LHCN-M2 (cell line): Measurements from ENCODE around the gene ZNF300. TPM values are rescaled to one million over a fixed set of nuclear protein-coding genes. Genes with fewer than 3 reads are reported as not detected.
"Not testable (repeated sequence)": the region's sequence is repeated elsewhere in the genome, so short reads cannot be mapped to it uniquely, and the experiment has no call there.

Source experiments
- DNase-seq: peaks from one replicate; pipeline ENCODE4 v3.0.0-alpha.2; 2012; ENCODE audit warnings: low read depth
- polyA plus RNA-seq: library from polyadenylated mRNA; unstranded; fragments of >200 nt; gene quantifications from one replicate; pipeline ENCODE4 v1.2.1, GENCODE V29; 2012; ENCODE audit warnings: missing spikeins
- total RNA-seq: library from RNA; depleted of rRNA; stranded (reverse); fragments of >200 nt; gene quantifications from 2 replicates; pipeline ENCODE4 v1.2.3, GENCODE V29; 2014; rRNA removed

The ZNF300 gene
- 6.6 and 7.2 TPM in 2 replicates for total RNA-seq
- 1.8 TPM for polyA plus RNA-seq

DNA sequence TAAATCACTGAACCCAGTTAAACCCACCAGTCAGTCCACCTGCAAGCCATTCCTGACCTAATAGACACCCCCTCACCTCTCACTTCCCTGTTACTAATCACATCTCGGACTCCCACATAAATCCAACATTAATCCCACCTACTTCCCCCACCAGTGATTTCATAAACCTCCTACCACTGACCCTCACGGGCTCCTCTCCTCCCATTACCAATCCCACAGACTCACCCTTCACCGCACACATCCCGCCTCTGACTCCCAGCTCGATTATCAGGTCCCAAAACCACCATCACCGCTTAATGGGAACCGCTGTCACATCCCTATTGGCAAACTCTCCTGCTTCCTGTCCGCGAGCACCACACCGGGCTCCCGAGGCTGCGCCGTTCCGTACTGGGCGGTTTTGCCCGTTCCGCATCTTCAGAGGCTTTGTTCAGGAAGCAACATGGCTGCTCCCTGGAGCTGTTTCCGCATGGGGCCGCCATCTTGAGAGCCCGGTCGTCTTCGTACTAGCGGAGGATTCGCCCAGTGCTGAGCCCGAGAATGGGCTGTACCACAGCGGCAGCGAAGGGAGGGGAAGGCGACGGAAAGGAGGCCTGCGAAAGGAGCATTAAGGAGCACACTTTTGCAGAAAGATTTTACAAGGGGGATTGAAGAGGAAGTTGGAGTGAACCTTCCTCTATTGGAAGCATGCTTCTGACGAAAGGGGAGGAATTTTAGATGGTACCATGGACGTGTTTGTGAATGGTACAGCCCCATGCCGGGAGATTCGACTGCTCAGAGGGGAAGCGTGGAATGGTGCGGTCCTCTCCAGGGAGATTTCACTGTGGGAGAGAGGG is at the start of gene ZNF300:
ZNF300 (minus strand) TSS at position 502 of the 833 bp plus-strand sequence. CDS start 1,825 bp downstream, outside the sequence.
- peak; percentile 87 for DNase-seq

DNA sequence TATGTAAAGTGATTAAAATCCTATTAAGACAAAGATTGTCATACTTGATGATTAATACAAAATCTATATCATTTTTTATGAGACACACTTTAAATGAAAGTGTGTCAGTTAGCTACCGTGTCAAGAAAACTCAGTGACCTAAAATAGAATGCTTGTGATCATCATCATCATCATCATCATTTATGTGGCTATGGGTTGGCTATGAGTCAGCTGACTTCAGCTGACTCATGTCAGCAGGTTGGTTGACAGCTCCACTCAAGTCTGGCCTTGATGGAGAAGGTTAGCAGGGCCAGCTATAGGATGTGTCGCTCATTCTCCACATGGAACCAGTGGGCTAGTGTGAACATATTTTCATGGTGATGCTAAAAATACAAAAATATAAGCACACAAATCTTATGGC is 43.8 kb upstream of the ZNF300 start:
- no peak for DNase-seq

DNA sequence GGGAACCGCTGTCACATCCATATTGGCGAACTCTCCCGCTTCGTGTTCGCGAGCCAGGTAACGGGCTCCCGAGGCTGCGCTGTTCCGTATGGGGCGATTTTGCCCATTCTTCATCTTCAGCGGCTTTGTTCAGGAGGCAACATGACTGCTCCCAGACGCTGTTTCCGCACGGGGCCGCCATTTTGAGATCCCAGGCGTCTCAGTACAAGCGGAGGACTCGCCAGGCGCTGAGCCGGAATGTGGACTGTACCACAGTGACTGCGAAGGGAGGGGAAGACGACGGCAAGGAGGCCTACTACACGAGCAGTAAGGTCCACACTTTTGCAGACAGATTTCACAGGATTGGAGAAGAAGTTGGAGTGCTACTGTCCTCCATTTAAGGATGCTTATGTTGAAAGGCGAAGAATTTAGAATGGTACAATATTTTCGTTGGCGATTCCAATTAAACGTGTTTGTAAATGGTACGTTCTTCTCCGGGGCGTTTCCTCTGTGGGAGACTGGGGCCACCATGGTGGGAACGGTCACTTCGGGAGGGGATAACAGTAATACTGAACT is 41.6 kb upstream of the ZNF300 start:
- DNase-seq = no peak

DNA sequence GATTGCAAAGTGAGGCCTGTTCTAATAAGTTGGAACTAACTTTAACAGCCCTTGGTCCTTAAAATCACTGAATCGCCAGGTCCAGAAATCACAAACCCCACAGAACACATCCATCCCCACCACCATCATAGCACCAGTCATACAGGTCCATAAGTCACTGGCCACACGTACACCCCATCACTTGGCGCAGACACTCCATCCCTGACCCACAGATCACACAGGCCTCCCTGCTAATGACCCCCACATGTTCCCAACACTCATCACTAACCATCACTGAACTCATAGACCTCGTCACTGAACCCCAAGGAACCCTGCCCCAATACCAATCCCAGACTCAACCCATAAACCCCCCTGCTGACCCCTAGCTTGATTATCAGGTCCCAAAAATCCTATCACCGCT is 41.2 kb upstream of the ZNF300 start:
- DNase-seq = no peak

DNA sequence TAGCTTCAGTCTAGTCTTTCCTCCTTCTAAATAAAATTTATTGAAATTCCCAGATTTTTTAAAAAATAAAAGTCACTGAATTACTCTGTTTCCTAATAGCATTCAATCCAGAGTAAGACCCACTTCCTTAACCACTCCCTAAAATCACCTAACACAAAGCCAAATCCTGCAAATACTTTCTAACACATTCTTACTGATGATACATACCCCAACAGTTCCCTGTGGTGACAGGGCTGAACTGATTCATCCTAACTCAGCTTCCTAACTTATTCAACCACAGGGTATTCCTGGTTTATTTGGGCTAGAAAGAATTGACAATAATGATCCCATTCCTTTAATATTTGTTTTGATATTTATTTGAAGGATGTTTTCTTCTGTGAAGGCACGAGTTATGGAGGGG is 40.7 kb upstream of the ZNF300 start:
- peak; percentile 5 for DNase-seq

DNA sequence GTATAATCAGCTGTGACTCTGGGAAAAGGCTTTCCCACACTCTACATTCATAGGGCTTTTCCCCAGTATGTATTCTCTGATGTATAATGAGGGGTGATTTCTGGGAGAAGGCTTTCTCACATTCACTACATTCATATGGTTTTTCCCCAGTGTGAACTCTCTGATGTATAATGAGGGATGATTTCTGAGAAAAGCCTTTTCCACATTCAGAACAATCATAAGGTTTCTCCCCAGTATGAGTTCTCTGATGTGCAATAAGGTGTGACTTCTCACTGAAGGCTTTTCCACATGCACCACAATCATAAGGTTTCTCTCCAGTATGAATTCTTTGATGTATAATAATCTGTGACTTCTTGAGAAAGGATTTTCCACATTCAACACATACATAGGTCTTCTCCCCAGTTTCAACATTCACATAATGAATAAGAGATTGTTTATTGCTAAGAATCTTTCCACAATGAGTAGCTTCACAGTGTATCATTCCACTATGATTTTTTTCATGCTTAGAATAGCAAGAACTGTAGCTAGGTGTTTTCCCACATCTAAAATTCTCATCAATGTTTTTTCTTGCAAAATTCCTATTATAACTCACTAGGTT is 26.7 kb upstream of the ZNF300 start:
- no peak for DNase-seq

DNA sequence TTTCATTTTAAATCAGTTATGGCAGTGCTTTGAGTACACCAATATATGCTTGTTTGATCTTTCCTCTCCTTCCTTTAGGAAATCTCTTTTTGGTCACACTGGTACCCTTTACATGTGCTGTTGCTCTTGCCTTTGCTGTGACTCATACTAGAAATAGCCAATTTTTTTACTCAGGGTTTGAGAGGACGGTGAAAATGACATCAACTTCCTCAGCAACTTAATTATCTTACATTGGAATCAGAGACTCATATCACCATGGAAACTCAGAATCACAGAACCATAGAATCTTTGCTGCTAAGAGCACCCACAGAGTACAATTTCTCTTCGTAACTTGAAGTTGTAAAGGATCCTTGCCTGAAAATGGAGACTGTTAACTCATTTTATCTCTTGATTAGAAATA is 13.8 kb upstream of the ZNF300 start:
- peak; percentile 60 for DNase-seq

DNA sequence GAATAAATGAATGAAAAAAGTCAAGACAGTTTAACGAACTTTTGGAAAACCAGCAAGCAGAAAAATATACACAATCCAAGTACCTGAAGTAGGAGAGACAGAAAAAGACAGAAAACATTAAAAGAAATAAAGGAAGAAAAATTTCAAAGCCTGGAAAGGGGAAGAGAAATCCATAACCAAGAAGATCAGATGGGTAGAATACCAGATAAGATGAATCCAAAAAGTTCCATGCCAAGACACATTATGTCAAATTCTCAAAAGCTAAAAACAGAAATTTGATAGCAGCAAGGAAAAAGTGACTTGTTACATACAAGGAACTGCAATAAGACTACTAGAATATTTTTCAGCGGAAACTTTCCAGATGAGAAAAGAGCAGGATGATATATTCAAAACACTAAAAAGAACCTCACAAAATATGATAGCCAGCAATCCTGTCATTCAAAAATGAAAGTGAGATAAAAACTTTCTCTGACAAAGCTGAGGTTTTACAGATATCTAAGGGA is 7.6 kb upstream of the ZNF300 start:
- DNase-seq = no peak

DNA sequence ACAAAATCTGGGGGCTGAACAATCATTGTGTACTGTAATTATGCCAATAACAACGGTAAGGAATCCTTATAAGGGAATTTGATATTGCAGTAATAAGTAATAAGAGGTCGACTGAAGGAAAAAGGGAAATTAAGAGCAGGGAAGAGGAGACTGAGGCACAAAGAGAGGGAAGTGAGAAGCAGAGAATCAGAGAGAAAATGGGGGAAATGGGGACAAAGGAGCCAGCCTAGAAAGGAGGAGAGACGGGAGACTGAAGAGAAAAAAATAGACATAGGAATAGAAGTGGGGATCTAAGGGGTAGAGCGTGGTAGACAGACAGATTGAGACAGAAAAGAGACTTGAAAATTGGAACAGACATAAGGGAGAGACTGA is 518 bp upstream of the ZNF300 start:
- DNase-seq = no peak

DNA sequence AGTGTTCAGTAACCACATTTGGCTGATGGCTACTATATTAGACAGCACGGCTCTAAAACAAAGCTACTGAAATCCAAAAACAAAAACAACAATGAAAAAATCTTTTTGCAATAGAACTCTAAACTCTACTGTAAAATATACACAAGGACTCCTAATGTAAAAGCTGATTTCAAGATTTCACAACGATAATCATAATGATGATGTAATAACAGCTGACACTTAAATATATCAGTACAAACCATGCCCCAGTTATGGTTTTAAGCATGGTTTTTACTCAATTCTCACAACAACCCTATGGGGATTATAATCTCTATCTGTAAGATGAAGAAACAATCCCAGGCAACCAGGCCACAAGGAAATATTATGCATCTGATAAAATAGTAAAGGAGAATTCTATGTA is 3.3 kb downstream of the ZNF300 start:
- DNase-seq = no peak

DNA sequence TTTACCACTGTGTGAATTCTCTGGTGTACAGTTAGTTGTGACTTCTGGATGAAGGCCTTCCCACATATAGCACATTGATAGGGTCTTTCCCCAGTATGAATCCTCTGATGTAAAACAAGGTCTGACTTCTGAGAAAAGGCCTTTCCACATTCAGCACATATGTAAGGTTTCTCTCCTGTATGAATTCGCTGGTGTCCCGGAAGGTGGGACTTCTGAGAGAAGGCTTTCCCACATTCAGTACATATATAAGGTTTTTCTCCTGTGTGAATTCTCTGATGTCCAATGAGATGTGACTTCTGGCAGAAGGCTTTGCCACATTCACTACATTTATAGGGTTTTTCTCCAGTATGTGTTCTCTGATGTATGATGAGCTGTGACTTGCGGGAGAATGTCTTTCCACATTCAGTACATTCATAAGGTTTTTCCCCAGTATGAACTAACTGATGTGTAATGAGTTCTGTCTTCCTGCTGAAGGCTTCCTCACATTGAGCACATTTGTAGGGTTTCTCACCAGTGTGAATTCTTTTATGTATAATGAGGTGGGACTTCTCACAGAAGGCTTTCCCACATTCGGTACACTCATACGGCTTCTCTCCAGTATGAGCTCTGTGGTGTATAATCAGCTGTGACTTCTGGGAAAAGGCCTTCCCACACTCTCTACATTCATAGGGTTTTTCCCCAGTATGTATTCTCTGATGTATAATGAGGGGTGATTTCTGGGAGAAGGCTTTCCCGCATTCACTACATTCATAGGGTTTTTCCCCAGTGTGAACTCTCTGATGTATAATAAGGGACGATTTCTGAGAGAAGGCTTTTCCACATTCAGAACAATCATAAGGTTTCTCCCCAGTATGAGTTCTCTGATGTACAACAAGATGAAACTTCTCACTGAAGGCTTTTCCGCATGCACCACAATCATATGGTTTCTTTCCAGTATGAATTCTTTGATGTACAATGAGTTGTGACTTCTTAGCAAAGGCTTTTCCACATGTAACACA is 9.1 kb downstream of the ZNF300 start:
- DNase-seq = no peak

DNA sequence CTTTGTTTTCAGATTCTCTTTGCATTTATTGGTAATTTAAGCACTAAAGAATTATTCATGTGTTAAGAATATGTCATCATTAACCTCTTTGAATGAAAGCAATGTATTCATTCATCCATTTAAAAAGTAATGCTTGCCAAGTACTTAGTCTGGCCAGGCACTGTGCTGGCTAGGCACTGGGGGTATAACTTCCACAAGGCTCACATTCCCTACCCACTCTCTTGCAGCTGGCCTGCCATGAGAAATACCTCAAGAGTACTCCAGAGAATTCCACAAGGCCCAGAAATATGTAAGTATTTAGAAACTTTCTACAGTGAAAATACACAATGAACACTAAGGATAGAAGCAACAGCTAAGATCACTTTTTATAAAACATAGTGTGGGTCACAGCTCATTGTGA is 25.4 kb downstream of the ZNF300 start:
- no peak for DNase-seq

DNA sequence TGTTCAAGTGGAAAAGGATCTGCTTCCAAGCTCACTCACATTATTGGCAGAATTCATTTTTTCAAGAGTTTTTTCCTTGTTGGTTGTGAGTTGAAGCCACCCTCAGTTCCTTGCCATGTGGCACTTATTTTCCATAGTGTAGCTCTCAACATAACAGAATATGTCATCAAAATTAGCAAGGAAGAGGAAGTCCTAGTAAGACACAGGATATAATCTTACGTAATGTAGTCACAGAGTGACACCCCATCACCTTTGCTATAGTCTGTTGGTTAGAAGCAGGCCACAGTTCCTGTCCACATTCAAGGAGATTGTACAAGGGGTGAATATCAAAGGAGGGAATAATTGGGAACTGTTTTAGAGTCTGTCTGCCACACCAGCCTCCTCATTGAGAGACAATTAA is 42.7 kb downstream of the ZNF300 start:
- DNase-seq = no peak

DNA sequence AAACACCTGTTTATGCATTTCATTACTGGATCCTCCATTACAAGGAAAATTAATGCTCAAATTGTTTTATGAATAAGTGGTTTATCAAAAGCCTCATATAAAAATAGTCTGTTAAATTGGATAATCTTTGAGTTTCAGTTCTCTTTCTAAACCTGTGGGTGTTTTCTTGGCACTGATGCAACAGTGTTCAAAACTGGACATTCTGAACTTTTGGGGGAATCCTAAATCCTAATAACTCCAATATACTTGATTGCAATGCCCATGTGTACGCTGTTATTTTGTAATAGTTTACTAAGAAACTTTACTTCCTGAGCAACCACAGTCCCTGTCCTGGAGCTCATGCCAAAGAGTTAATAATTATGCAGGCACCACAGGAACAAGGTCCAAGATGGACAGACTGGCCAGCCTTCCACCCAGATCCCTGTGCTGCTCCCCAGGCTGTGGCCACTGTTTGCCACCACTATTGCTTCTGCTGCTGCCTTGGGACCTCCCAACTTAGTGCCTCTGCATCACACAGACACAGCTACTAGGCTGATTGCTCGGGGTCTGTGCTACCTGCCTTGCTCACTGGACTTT is 44.4 kb downstream of the ZNF300 start:
- no peak for DNase-seq

DNA sequence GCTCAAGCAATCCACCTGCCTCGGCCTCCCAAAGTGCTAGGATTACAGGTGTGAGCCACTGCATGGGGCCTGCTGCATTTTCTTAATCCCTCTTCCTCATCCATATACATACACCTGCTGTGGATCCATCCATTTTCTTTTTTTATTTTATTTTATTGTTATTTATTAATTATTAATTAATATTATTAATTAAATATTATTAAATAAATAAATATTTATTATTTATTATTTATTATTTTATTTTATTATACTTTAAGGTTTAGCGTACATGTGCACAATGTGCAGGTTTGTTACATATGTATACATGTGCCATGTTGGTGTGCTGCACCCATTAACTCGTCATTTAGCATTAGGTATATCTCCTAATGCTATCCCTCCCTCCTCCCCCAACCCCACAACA is 48.1 kb downstream of the ZNF300 start:
- not testable (repeated sequence) for DNase-seq

DNA sequence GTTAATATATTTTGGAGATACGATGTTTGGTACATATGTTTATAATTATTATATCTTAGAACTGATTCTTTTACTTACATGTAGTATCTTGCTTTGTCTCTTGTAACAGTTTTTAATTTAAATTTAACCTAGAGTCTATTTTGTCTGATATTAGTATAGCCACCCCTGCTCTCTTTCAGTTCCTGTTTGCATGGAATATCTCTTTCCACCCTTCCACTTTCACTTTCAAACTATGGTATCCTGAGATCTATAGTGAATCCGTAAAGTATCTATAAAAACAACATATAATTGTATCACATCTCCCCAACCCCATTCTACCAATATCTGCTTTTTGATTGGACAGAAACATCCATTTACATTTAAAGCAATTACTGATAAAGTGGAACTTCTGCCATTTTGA is 51.2 kb downstream of the ZNF300 start:
- DNase-seq = no peak

DNA sequence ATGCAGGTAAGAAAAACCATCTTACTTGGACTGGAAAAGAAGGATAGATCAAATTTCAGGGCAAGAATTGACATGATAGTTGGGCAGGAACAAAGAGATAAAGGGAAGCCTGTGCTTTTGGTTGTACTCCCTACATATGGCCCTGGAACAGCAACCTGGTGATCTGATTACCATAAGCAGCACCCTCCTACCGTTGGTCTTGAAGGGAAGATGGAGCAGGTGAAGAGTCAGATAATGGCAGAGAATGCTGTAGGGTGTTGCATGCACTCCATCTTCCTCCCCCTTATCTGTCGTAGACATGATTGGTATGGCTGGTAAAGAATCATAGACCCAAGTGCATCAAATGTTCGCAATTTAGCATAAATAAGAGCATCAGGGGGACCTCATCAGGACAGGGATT is 53.7 kb downstream of the ZNF300 start:
- DNase-seq = no peak

DNA sequence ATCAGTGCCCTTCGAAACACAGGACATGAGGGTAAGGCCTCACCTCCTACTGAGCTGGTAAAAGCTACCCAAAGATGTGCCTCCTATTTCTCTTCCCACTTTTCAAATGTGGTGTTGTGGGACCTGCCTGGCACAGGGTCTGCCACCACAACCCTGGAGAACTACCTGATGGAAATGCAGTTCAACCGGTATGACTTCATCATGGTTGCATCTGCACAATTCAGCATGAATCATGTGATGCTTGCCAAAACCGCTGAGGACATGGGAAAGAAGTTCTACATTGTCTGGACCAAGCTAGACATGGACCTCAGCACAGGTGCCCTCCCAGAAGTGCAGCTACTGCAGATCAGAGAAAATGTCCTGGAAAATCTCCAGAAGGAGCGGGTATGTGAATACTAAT is 56.5 kb downstream of the ZNF300 start:
- DNase-seq = no peak

DNA sequence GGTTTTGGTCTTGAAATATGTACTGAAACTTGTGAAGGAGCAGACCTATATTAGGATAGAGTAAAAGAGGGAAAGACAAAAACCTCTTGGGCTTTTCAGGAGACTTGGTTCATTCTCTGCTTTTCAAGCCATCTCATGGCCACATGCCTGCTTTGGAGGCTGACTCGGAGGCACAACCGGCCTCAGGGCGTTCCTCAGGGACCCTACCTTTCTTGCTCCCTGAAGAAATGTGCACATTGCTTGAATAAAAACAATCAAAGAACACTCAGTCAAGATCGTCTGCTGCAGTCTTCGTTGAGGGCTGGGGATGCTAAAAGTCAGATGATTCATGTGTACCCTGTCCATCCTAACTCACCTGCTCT is 57.5 kb downstream of the ZNF300 start:
- DNase-seq = no peak

DNA sequence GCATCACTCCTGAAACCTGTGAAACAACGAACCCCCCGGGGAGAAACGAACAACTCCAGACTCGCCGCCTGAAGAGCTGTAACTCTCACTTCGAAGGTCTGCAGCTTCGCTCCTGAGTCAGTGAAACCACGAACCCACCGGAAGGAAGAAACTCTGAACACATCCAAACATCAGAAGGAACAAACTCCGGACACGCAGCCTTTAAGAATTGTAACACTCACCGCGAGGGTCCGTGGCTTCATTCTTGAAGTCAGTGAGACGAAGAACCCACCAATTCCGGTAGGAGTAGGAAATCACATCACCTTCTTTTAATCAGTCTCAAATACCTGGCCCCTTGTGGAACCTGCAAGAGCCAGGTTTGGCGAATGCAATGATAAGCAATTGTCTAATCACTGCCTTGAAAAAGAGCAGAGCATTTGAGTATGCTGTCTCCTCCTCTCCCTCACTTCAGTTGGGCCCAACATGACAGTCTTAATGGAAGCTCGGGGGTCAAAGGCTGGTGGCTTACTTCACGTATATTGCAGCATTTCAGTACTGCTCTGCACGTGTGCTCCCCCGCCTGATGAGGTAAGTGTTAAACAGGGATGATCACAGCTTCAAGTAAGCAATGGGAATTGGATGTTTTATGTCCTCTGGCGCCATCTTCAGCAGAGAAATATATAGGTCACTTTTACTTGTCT is 58.0 kb downstream of the ZNF300 start:
- DNase-seq = peak; percentile 82

DNA sequence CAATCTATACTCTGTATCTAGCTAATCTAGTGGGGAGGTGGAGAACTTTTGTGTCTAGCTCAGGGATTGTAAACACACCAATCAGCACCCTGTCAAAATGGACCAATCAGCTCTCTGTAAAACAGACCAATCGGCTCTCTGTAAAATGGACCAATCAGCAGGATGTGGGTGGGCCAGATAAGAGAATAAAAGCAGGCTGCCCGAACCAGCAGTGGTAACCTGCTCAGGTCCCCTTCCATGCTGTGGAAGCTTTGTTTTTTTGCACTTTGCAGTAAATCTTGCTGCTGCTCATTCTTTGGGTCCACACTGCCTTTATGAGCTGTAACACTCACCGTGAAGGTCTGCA is 58.5 kb downstream of the ZNF300 start, which contains the start of gene IRGM:
IRGM (plus strand) TSS at position 214 of the 346 bp plus-strand sequence. CDS start 1,603 bp downstream, outside the sequence.
- not testable (repeated sequence) for DNase-seq
